ENCODE measurements around the gene RALGDS. TPM values are rescaled to one million over a fixed set of nuclear protein-coding genes. Genes with fewer than 3 reads are reported as not detected.

RALGDS gene
- total and polyA plus RNA-seq, 8 donors, result 43.5 to 58.9 (median 50.4) TPM

DNA sequence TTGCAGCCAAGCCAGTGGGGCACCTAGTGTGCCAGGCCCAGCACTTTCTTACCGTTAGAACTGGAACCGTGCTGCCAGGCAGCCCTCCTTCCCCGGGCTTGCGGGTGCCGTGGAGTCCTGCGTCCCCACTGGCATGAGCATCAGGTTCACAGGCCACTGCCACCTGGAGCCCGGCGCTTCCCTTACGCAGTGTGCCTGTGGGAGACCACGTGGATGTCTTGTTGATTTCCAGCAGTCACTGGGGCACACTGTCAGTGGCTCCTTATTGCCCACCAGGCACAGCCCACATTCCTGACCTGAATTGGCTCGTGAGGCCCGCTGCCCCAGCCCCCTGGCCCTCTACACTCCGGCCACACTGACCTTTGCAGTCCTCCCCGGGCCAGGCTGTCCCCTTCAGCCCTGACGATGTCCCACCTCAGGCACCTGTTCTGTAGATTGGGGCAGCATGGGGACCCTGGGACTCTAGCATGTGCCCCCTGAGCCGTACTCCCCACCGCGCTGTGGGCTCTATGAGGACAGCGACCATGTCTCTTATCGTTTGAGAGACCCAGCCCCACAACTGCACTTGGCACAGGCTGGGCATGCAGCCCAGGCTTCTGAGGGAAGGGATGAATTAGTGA, 69.6 kb downstream of the RALGDS start:
- H3K4me1 ChIP-seq, result no peaks in the 10 kb centered on the region
- peaks cover 0 to 99% of the 10 kb centered on the region in 2 donors for H3K36me3 ChIP-seq
- no peaks in the 10 kb centered on the region for H3K9me3 ChIP-seq
- intact Hi-C loops (cut with DNase I), result no loop called here
- no peaks in the 10 kb centered on the region for H3K27me3 ChIP-seq
- no peak overlapping the region for H3K27ac ChIP-seq
- no peak overlapping the region for H3K4me3 ChIP-seq
- no peak for ATAC-seq
- peak in 1 of 4 donors; percentile 62 for DNase-seq
- TF ChIP-seq, protein P1, sequence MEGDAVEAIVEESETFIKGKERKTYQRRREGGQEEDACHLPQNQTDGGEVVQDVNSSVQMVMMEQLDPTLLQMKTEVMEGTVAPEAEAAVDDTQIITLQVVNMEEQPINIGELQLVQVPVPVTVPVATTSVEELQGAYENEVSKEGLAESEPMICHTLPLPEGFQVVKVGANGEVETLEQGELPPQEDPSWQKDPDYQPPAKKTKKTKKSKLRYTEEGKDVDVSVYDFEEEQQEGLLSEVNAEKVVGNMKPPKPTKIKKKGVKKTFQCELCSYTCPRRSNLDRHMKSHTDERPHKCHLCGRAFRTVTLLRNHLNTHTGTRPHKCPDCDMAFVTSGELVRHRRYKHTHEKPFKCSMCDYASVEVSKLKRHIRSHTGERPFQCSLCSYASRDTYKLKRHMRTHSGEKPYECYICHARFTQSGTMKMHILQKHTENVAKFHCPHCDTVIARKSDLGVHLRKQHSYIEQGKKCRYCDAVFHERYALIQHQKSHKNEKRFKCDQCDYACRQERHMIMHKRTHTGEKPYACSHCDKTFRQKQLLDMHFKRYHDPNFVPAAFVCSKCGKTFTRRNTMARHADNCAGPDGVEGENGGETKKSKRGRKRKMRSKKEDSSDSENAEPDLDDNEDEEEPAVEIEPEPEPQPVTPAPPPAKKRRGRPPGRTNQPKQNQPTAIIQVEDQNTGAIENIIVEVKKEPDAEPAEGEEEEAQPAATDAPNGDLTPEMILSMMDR (IDR thresholded peaks at IDR 0.05), result no peak

DNA sequence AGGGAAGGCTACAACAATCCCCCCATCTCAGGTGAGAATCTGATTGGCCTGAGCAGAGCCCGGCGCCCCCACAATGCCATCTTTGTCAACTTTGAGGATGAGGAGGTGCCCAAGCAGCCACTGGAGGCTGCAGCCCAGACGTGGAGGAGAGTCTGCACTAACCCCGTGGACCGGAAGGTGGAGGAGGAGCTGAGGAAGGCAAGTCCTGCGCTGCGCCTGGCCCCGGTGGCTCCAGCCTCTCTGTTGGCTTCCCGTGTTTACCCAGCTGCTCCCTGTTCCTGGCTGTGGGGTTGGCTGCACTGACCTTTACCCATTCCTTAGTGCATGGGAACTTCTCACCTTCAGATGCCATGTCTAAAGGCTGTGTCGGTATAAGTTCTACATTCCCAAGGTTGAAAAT, 70.3 kb downstream of the RALGDS start:
- Histone ChIP-seq H3K27me3 (no peaks in the 10 kb centered on the region), H3K36me3 (peaks cover 0 to 99% of the 10 kb centered on the region in 2 donors), H3K9me3 (no peaks in the 10 kb centered on the region), H3K4me3 (no peak overlapping the region), H3K27ac (no peak overlapping the region), H3K4me1 (no peaks in the 10 kb centered on the region)
- TF ChIP-seq, protein P1 (IDR thresholded peaks at IDR 0.05), result no peak
- ATAC-seq, result no peak
- DNase-seq, result peak in 1 of 4 donors; percentile 50
- intact Hi-C loops (cut with DNase I), result no loop called here

DNA sequence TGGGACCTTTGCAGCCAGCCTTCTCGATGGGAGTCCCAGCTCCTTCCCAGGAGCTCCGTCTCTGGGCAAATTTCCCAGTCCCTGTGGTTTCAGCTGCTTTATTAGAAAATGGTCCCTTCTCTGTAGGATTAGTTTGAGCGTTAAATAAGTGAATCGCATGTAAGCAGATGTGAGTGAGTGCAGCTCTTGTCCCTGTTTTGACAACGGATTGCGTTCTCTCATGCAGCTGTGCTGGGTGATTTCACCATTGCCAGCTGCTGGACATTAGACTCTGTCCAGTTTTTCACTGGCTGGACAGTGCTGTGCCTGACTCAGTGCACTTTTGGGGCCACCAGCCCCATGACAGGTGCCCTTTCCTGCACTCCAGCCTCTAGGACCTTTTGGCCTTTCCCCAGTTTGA, 70.9 kb downstream of the RALGDS start:
- peaks cover 0 to 99% of the 10 kb centered on the region in 2 donors for H3K36me3 ChIP-seq
- ATAC-seq (no peak), DNase-seq (no peak)
- no peaks in the 10 kb centered on the region for H3K27me3 ChIP-seq
- no peaks in the 10 kb centered on the region for H3K9me3 ChIP-seq
- H3K4me3 ChIP-seq, result no peak overlapping the region
- no peaks in the 10 kb centered on the region for H3K4me1 ChIP-seq
- intact Hi-C loops (cut with DNase I), result no loop called here
- TF ChIP-seq, protein P1 (IDR thresholded peaks at IDR 0.05), result no peak
- H3K27ac ChIP-seq, result no peak overlapping the region

DNA sequence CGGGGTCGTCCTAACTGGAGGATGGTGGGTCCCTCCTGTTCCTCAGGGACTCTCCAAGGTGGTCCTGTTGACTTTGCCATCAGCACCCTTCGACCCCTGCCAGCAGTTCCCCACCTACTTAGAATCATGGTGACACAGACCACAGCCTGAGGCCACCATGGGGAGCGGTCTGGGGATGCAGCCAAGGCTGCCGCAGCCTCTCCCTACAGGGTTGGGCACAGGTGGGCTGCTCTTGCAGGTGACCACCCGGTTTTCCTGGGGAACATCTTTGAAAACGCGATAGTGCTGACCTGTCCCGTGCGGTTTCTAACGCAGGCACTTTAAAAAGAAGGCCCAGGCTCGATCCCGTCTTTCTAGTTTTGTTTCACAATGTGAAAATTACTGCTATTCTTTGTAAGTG, 72.0 kb downstream of the RALGDS start:
- intact Hi-C loops (cut with DNase I), result no loop called here
- no peaks in the 10 kb centered on the region for H3K27me3 ChIP-seq
- DNase-seq (peak in 1 of 4 donors; percentile 45), ATAC-seq (no peak)
- H3K27ac ChIP-seq, result no peak overlapping the region
- no peaks in the 10 kb centered on the region for H3K4me1 ChIP-seq
- no peak overlapping the region for H3K4me3 ChIP-seq
- H3K9me3 ChIP-seq, result no peaks in the 10 kb centered on the region
- TF ChIP-seq, protein P1 (IDR thresholded peaks at IDR 0.05), result no peak
- H3K36me3 ChIP-seq, result peaks cover 0 to 99% of the 10 kb centered on the region in 2 donors

DNA sequence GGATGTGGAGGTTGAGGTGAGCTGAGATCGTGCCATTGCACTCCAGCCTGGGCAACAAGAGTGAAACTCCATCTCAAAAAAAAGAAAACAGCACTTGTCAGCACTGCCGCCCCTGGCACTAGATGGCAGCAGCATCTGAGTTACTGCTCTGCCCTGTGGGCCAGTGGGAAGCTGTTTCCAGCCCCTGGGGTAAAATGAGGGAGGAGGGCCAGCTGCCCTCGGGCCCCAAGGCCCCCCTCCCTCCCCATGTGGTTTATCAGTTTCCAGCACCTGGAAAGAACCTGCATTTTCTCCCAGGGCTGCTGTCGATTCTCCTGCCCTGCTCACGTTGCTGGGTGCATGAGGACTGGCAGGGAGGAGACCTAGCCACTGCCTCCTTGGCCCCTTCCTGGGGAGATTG, 72.4 kb downstream of the RALGDS start:
- TF ChIP-seq, protein P1 (IDR thresholded peaks at IDR 0.05), result no peak
- H3K36me3 ChIP-seq, result peaks cover 0 to 99% of the 10 kb centered on the region in 2 donors
- intact Hi-C loops (cut with DNase I), result no loop called here
- no peaks in the 10 kb centered on the region for H3K4me1 ChIP-seq
- H3K27me3 ChIP-seq, result no peaks in the 10 kb centered on the region
- no peak overlapping the region for H3K27ac ChIP-seq
- H3K9me3 ChIP-seq, result no peaks in the 10 kb centered on the region
- DNase-seq, result peak in 1 of 4 donors; percentile 54
- H3K4me3 ChIP-seq, result no peak overlapping the region
- peak; percentile 65 for ATAC-seq

Small RNAs within 50 kb of the gene (microRNA-seq; reads per million reads assigned to microRNA genes)
- 0.34 to 2.2 reads per million in 2 donors for gene MIR6877

Other genes starting within 250 kb of the RALGDS start
- gene AK8, start 243.0 kb downstream of the RALGDS start, total RNA-seq, result 1 to 10 TPM in 1 of 2 donors, under 1 TPM in 1; 0.55 to 1.9 TPM
- 1 to 10 TPM; 1.1 to 3.6 (median 3.0) TPM for gene AK8, start 243.0 kb downstream of the RALGDS start, polyA plus RNA-seq (ENCODE audit: insufficient read length in 6 of 6)
- gene SPACA9, start 242.3 kb downstream of the RALGDS start, total RNA-seq, result 1 to 10 TPM; 6.9 to 7.8 TPM
- 10 to 100 TPM in 4 of 6 donors, 1 to 10 TPM in 2; 8.4 to 13.4 (median 10.9) TPM for gene SPACA9, start 242.3 kb downstream of the RALGDS start, polyA plus RNA-seq (ENCODE audit: insufficient read length in 6 of 6)
- gene TSC1, start 176.6 kb downstream of the RALGDS start, total RNA-seq, result 10 to 100 TPM; 45.7 to 48.0 TPM
- 10 to 100 TPM; 44.4 to 60.3 (median 52.3) TPM for gene TSC1, start 176.6 kb downstream of the RALGDS start, polyA plus RNA-seq (ENCODE audit: insufficient read length in 6 of 6)
- under 1 TPM; 0.18 to 0.90 TPM for gene GFI1B, start 142.5 kb downstream of the RALGDS start, total RNA-seq
- gene GFI1B, start 142.5 kb downstream of the RALGDS start, polyA plus RNA-seq (ENCODE audit: insufficient read length in 6 of 6), result 1 to 10 TPM in 5 of 6 donors, under 1 TPM in 1; 0.77 to 1.4 (median 1.3) TPM
- 10 to 100 TPM; 37.3 to 41.5 TPM for gene GTF3C5, start 90.2 kb downstream of the RALGDS start, total RNA-seq
- gene GTF3C5, start 90.2 kb downstream of the RALGDS start, polyA plus RNA-seq (ENCODE audit: insufficient read length in 6 of 6), result 10 to 100 TPM; 65.1 to 69.5 (median 66.8) TPM
- gene CEL, start 59.3 kb downstream of the RALGDS start, total RNA-seq, result 1 to 10 TPM in 1 of 2 donors, under 1 TPM in 1; 0.47 to 1.1 TPM
- 1 to 10 TPM; 1.5 to 2.6 (median 2.2) TPM for gene CEL, start 59.3 kb downstream of the RALGDS start, polyA plus RNA-seq (ENCODE audit: insufficient read length in 6 of 6)
- gene GBGT1, start 42.7 kb upstream of the RALGDS start, total RNA-seq, result 10 to 100 TPM; 22.2 to 45.1 TPM
- 1 to 10 TPM; 2.7 to 5.7 (median 4.6) TPM for gene GBGT1, start 42.7 kb upstream of the RALGDS start, polyA plus RNA-seq (ENCODE audit: insufficient read length in 6 of 6)
- not detected for gene OBP2B, start 88.0 kb upstream of the RALGDS start, total RNA-seq
- not detected for gene OBP2B, start 88.0 kb upstream of the RALGDS start, polyA plus RNA-seq (ENCODE audit: insufficient read length in 6 of 6)
- gene ABO, start 154.0 kb upstream of the RALGDS start, total RNA-seq, result 1 to 10 TPM; 5.7 to 7.9 TPM
- 1 to 10 TPM; 2.6 to 6.3 (median 4.3) TPM for gene ABO, start 154.0 kb upstream of the RALGDS start, polyA plus RNA-seq (ENCODE audit: insufficient read length in 6 of 6)
- gene SURF6, start 214.9 kb upstream of the RALGDS start, total RNA-seq, result 10 to 100 TPM; 10.9 to 16.7 TPM
- gene SURF6, start 214.9 kb upstream of the RALGDS start, polyA plus RNA-seq (ENCODE audit: insufficient read length in 6 of 6), result 10 to 100 TPM; 25.6 to 31.4 (median 26.6) TPM
- gene MED22, start 226.9 kb upstream of the RALGDS start, total RNA-seq, result 10 to 100 TPM; 21.8 to 29.2 TPM
- 10 to 100 TPM; 23.2 to 28.2 (median 26.3) TPM for gene MED22, start 226.9 kb upstream of the RALGDS start, polyA plus RNA-seq (ENCODE audit: insufficient read length in 6 of 6)
- gene RPL7A, start 227.0 kb upstream of the RALGDS start, total RNA-seq, result 1,000 to 10,000 TPM; 1,624 to 1,706 TPM
- 1,000 to 10,000 TPM; 2,858 to 3,322 (median 3,107) TPM for gene RPL7A, start 227.0 kb upstream of the RALGDS start, polyA plus RNA-seq (ENCODE audit: insufficient read length in 6 of 6)
- 10 to 100 TPM; 40.4 to 46.1 TPM for gene SURF1, start 235.2 kb upstream of the RALGDS start, total RNA-seq
- 10 to 100 TPM; 27.9 to 35.2 (median 30.2) TPM for gene SURF1, start 235.2 kb upstream of the RALGDS start, polyA plus RNA-seq (ENCODE audit: insufficient read length in 6 of 6)
- 10 to 100 TPM; 11.8 to 16.2 TPM for gene SURF2, start 235.3 kb upstream of the RALGDS start, total RNA-seq
- gene SURF2, start 235.3 kb upstream of the RALGDS start, polyA plus RNA-seq (ENCODE audit: insufficient read length in 6 of 6), result 10 to 100 TPM; 14.9 to 23.0 (median 16.8) TPM